ENCODE measurements around the gene LGALS4.

LGALS4 gene

DNA sequence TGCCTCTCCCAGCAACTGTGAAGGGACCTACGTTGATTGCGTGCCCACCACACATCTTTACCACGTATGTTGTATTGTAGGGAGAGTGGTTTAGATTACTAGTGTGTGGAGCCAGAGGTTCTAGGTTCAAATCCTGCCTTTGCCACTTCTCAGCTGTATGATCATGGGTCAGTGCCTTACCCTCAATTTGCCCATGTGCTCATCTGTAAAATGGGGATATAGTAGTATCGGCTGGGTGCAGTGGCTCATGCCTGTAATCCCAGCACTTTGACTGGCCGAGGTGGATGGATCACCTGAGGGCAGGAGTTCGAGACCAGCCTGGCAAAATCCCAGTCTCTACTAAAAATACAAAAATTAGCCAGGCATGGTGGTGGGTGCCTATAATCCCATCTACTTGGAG, 578 bp upstream of the LGALS4 start:
- Histone ChIP-seq H2AFZ (ENCODE audit: low read length) (no peak overlapping the region), H3K4me3 (ENCODE audit: low read length) (no peak overlapping the region), H4K20me1 (ENCODE audit: insufficient read depth, low read length) (no peaks in the 10 kb centered on the region), H3K9me3 (replicated peaks; ENCODE audit: insufficient read depth, low read length) (no peaks in the 10 kb centered on the region), H3K79me2 (ENCODE audit: low read length) (no peaks in the 10 kb centered on the region), H3K9ac (ENCODE audit: low read length) (no peak overlapping the region), H3K9me2 (replicated peaks; ENCODE audit: insufficient read depth, low read length) (no peaks in the 10 kb centered on the region), H3K4me1 (ENCODE audit: low read length) (no peaks in the 10 kb centered on the region), H3K27me3 (replicated peaks; ENCODE audit: insufficient read depth, low read length) (no peaks in the 10 kb centered on the region), H3K36me3 (replicated peaks; ENCODE audit: insufficient read depth, low read length) (no peaks in the 10 kb centered on the region), H3F3A (ENCODE audit: insufficient read depth, low read length) (no peaks in the 10 kb centered on the region), H3K27ac (ENCODE audit: low read length) (no peak overlapping the region), H3K4me2 (ENCODE audit: low read depth, low read length) (no peak overlapping the region)
- no peak for DNase-seq
- TF ChIP-seq EZH2 (optimal IDR thresholded peaks at IDR 0.05; ENCODE audit: low read depth, low read length) (no peak), EZH2phosphoT487 (IDR thresholded peaks at IDR 0.05; ENCODE audit: low read length) (no peak)

DNA sequence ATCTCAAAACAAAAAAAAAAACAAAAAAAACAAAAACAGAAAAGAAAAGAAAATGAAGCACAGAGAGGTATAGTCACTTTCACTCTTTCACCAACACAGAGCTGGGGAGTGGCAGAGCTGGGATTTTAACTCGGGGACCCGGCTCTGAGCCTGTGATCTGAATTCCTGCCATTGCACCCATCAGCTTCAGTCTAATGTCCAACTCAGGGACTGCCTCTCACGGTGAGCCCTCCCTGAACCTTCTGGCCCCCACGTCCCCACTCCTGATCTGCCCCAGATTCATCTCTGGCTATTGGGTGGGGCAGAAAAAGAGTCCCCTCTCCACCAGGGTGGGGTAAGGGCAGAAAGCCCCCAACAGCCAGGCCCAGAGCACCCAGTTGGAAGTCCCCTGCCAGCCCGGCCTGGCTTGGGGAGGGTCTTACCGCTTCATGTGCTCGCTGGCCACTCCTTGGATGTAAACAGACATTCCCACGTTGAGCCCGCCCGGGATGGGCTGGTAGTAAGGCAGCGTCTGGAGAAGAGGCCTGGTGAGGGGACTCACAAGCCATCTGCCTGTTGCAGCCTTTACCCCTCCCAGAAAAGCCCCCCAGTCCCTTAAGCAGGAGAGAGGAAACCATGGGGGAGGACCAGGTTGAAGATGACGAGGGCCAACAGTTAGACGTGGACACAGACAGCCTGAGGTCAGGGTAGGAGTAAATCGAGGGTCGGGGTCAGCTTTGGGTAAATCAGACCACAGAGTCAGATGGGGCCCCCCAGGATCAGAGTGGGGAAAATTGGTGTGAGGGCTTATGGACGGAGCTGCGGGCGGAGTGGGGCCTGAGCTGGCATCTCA, 520 bp downstream of the LGALS4 start:
- Histone ChIP-seq H3K27me3 (replicated peaks; ENCODE audit: insufficient read depth, low read length) (0 out of 2 replicates have a peak, but pooled peaks cover 1% of the 10 kb centered on the region), H3K79me2 (ENCODE audit: low read length) (no peaks in the 10 kb centered on the region), H4K20me1 (ENCODE audit: insufficient read depth, low read length) (no peaks in the 10 kb centered on the region), H3K4me1 (ENCODE audit: low read length) (no peaks in the 10 kb centered on the region), H3K9ac (ENCODE audit: low read length) (no peak overlapping the region), H3K9me2 (replicated peaks; ENCODE audit: insufficient read depth, low read length) (no peaks in the 10 kb centered on the region), H3K4me3 (ENCODE audit: low read length) (no peak overlapping the region), H3F3A (ENCODE audit: insufficient read depth, low read length) (no peaks in the 10 kb centered on the region), H3K36me3 (replicated peaks; ENCODE audit: insufficient read depth, low read length) (no peaks in the 10 kb centered on the region), H3K4me2 (ENCODE audit: low read depth, low read length) (no peak overlapping the region), H2AFZ (ENCODE audit: low read length) (no peak overlapping the region), H3K27ac (ENCODE audit: low read length) (no peak overlapping the region), H3K9me3 (replicated peaks; ENCODE audit: insufficient read depth, low read length) (no peaks in the 10 kb centered on the region)
- TF ChIP-seq, protein P1, sequence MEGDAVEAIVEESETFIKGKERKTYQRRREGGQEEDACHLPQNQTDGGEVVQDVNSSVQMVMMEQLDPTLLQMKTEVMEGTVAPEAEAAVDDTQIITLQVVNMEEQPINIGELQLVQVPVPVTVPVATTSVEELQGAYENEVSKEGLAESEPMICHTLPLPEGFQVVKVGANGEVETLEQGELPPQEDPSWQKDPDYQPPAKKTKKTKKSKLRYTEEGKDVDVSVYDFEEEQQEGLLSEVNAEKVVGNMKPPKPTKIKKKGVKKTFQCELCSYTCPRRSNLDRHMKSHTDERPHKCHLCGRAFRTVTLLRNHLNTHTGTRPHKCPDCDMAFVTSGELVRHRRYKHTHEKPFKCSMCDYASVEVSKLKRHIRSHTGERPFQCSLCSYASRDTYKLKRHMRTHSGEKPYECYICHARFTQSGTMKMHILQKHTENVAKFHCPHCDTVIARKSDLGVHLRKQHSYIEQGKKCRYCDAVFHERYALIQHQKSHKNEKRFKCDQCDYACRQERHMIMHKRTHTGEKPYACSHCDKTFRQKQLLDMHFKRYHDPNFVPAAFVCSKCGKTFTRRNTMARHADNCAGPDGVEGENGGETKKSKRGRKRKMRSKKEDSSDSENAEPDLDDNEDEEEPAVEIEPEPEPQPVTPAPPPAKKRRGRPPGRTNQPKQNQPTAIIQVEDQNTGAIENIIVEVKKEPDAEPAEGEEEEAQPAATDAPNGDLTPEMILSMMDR (IDR thresholded peaks at IDR 0.05; ENCODE audit: low read length), result no peak
- TF ChIP-seq EZH2 (optimal IDR thresholded peaks at IDR 0.05; ENCODE audit: low read depth, low read length), result no peak
- no peak for TF ChIP-seq EZH2phosphoT487 (IDR thresholded peaks at IDR 0.05; ENCODE audit: low read length)
- DNase-seq, result no peak

- no peak for TF ChIP-seq EZH2phosphoT487 (IDR thresholded peaks at IDR 0.05; ENCODE audit: low read length)
- TF ChIP-seq EZH2 (optimal IDR thresholded peaks at IDR 0.05; ENCODE audit: low read depth, low read length), result no peak
- TF ChIP-seq, protein P1 (IDR thresholded peaks at IDR 0.05; ENCODE audit: low read length), result no peak
- H3K4me3 ChIP-seq (ENCODE audit: low read length), result no peak overlapping the region
- 0 out of 2 replicates have a peak, but pooled peaks cover 4% of the 10 kb centered on the region for H3K27me3 ChIP-seq (replicated peaks; ENCODE audit: insufficient read depth, low read length)
- H3K9ac ChIP-seq (ENCODE audit: low read length), result no peak overlapping the region
- H3K27ac ChIP-seq (ENCODE audit: low read length), result no peak overlapping the region
- no peak for DNase-seq
- no peaks in the 10 kb centered on the region for H3K79me2 ChIP-seq (ENCODE audit: low read length)
- H3K4me2 ChIP-seq (ENCODE audit: low read depth, low read length), result no peak overlapping the region
- H3K36me3 ChIP-seq (replicated peaks; ENCODE audit: insufficient read depth, low read length), result no peaks in the 10 kb centered on the region
- H2AFZ ChIP-seq (ENCODE audit: low read length), result no peak overlapping the region
- H4K20me1 ChIP-seq (ENCODE audit: insufficient read depth, low read length), result no peaks in the 10 kb centered on the region
- no peaks in the 10 kb centered on the region for H3K9me2 ChIP-seq (replicated peaks; ENCODE audit: insufficient read depth, low read length)
- no peaks in the 10 kb centered on the region for H3F3A ChIP-seq (ENCODE audit: insufficient read depth, low read length)
- H3K4me1 ChIP-seq (ENCODE audit: low read length), result no peaks in the 10 kb centered on the region
- H3K9me3 ChIP-seq (replicated peaks; ENCODE audit: insufficient read depth, low read length), result no peaks in the 10 kb centered on the region
Observed at GRCh38 chr19:38809592-38810252, 3.0 kb downstream of the LGALS4 start.

Measured in MM.1S (cell line).